Germinal center (tissue), 1 donor: Measurements from ENCODE around the gene TRIM45.

Experiments
- DNase-seq: peaks from one replicate; pipeline ENCODE4 v3.0.0; 2012; ENCODE audit warnings: mixed read lengths, low spot score

The TRIM45 gene

GRCh38 chr1:117098287-117098890 lies 23.2 kb downstream of the TRIM45 start:
- no peak for DNase-seq

DNA sequence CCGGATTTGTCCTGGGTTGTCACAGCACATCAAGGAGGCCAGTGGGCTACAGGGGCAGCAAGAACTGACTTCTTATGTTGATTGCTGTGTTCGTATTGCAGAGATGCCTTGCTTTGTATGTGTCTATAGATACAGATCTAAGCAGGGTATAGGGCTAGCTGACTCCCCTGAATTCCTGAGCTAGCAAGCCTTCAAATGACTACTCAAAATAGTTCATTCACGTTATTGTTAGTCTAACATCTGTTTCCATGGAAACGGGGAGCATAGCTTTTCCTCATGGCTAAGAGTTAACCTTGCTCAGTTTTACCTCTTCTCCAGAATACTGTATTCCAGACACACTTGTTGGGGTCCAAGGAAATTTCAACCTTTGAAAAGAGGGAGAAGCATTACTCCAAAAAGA lies 24.1 kb downstream of the TRIM45 start:
- no peak for DNase-seq

DNA sequence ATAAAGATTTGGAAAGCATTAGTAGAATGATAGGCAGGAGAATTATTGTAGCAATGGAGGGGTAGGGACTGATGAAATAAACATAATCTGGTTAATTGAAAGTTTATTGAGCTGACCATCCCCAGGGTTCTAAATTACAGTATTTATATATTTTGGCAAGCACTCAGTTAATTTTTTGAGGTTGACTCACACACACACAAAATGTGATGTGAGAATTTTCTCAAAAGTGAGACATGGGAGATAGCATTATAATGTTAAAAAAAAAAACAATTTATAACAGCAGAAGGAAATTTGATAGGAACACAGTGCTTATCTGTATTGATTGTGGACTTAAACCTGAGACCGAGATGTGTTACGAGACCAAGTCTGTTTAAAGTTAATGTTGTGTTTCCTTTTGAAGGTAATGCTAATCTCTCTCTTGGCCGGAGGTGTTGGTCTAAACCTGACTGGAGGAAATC lies 24.6 kb downstream of the TRIM45 start:
- DNase-seq: no peak

- DNase-seq: no peak
Observed at GRCh38 chr1:117094841-117095604, 26.5 kb downstream of the TRIM45 start.

DNA sequence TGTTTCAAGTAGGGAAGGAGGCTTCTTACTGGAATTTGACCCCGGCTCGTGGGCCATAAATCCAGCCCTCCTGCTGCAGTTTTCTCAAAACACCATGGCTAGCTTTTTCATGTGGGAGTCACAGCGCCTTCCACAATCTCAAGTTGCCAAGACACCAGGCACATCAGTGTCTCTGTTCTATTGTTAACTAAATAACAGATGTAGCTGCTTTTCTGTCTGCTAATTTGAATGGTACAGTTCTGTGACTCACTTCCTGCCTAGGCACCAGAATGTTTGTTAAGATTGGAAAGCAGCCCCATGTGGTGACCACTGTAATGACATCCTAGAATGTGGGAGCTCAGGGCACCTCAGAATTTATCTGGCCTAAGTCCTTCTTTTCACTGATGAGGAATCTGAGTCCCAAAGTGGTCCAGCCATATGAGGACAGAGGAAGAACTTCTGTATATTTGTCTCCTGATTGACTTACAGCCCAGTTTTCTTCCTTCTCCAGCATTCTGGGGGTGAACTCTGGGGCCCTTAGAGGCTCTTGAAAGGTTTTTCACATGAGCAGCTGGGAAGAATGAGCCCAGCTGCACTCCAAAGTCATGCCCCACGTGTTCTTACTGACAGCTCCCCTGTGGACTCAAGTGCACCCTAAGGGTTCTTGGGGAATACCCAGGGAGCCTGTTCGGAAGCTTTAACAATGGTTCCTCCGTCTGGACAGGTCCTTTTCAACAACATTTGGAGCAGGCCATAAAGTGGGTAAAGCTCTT lies 27.5 kb downstream of the TRIM45 start:
- DNase-seq: peak; percentile 47

DNA sequence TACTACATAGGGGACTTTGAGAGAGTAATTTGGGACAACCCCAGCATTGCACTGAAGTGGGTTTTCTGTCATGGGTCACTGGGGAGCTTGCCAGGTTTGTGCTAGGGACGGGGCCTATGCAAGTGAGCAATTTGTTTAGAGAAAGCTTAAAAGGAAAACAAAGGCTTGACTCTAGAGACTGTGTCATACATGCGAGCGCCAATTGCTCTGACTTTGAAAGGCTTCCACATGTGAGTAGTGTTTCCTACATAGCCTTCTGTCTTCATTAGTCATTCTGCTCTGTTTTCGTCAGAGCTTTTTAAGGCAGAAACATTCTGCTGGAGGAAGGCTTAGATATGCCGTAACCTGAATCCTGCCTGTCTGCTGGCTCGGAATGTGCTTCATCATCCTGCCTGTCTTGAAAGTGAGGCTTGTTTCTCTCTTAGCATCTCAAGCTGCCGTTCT lies 28.4 kb downstream of the TRIM45 start:
- DNase-seq: no peak

- no peak for DNase-seq
Observed at GRCh38 chr1:117092594-117092993, 29.0 kb downstream of the TRIM45 start.

GRCh38 chr1:117089996-117090395 lies 31.6 kb downstream of the TRIM45 start:
- no peak for DNase-seq

- DNase-seq: no peak
Observed at GRCh38 chr1:117087686-117088085, 33.9 kb downstream of the TRIM45 start.

- no peak for DNase-seq
Observed at GRCh38 chr1:117084231-117084630, 37.3 kb downstream of the TRIM45 start.

DNA sequence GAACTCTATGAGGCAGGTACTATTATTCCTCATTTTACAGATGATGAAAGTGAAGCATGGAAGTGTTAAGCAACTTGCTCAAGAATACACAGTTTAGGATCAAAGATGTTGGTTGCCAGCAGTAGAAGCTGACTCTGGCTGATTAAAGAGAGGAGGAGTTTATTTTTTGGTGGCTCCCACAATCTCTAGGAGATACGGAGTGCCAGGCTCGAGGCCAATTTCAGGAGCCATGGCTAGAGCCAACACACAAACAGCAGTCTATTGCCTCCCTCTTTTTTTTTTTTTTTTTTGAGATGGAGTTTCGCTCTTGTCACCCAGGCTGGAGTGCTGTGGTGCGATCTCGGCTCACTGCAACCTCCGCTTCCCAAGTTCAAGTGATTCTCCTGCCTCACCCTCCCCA lies 41.8 kb downstream of the TRIM45 start:
- DNase-seq: no peak

- no peak for DNase-seq
Observed at GRCh38 chr1:117077267-117077666, 44.3 kb downstream of the TRIM45 start.

DNA sequence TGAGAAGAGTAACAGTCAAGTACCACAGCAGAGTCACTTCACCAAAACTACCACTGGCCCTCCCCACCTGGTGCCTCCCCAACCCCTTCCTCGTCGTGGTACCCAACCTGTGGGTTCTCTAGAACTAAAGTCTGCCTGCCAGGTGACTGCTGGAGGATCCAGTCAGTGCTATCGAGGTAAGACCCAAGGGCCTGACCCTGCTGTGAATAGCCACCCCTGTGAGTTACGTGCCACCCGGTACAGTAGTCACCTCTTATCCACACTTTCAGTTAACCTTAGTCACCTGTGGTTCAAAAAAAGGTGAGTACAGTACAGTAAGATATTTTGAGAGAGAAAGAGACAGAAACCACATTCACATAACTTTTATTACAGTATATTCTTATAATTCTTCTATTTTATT lies 44.9 kb downstream of the TRIM45 start:
- DNase-seq: no peak

GRCh38 chr1:117070124-117070523 lies 51.4 kb downstream of the TRIM45 start:
- no peak for DNase-seq

GRCh38 chr1:117069220-117069844 lies 52.2 kb downstream of the TRIM45 start:
- DNase-seq: no peak

DNA sequence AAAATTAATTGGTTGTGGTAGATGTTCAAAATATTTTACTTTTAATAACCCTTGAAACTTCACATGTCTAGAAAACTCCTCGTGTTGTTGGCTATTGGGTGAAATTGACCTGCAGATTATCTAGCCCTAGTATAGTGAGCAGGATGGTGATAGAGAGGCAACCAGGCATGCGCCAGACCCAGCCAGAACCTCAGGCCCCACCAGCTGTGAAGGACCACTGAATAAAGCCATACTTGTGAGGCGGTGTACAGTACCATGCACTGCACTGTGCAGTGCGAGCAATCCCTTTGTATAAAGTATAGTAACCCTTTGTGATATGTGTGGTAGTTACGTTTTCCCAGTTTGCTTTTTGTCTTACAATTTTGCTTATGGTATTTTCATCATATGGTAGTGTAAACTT lies 53.0 kb downstream of the TRIM45 start:
- no peak for DNase-seq

- DNase-seq: peak; percentile 35
Observed at GRCh38 chr1:117067533-117068370, 53.8 kb downstream of the TRIM45 start.

DNA sequence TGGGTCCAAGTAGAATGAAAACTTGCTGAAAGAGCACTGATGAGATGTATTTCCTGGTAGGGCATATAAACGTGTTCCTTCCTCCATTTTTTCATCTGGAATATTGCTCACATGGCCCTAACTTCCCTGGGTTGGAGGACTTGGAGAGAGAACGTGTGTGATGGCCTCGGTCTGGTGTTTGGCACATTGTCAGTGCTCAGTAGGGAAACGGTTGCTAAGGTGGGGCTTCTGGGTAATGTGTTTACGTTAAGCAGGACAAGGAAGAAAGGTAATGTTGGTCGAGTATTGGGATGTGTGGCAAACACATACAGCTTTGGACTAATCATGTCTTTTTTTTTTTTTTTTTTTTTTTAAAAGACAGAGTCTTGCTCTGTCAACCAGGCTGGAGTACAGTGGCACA lies 55.2 kb downstream of the TRIM45 start:
- DNase-seq: no peak

DNA sequence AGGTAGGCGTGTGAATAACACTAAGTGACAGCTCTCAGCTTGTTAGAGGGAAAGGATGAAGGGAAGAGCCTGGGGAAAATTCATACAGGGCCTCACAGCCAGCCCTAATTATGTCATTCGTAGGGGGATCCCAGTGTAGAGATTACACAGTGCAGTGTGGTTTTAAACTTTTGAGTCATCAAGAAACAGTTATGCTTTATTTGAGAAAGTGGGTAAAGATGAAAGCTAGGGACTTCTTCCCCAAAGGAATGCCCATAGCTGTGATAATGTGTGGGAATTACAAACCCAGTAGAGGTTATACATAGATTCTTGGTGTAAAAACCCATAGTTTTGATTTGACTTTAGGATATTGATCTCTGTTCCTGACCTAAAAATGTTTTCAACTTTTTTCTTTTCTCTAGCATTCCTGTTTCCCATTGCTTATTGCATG lies 59.5 kb downstream of the TRIM45 start:
- no peak for DNase-seq
